Raji (cell line): ENCODE measurements around the gene TBRG1.

Experiments used
- POLR2A ChIP-seq: IDR thresholded peaks from 2 replicates; pipeline ENCODE4 v1.6.1; 2011; ENCODE audit warnings: low read depth, low read length, control low read depth; ENCODE audit not compliant: insufficient read depth

Gene TBRG1, protein sequence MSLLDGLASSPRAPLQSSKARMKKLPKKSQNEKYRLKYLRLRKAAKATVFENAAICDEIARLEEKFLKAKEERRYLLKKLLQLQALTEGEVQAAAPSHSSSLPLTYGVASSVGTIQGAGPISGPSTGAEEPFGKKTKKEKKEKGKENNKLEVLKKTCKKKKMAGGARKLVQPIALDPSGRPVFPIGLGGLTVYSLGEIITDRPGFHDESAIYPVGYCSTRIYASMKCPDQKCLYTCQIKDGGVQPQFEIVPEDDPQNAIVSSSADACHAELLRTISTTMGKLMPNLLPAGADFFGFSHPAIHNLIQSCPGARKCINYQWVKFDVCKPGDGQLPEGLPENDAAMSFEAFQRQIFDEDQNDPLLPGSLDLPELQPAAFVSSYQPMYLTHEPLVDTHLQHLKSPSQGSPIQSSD

DNA sequence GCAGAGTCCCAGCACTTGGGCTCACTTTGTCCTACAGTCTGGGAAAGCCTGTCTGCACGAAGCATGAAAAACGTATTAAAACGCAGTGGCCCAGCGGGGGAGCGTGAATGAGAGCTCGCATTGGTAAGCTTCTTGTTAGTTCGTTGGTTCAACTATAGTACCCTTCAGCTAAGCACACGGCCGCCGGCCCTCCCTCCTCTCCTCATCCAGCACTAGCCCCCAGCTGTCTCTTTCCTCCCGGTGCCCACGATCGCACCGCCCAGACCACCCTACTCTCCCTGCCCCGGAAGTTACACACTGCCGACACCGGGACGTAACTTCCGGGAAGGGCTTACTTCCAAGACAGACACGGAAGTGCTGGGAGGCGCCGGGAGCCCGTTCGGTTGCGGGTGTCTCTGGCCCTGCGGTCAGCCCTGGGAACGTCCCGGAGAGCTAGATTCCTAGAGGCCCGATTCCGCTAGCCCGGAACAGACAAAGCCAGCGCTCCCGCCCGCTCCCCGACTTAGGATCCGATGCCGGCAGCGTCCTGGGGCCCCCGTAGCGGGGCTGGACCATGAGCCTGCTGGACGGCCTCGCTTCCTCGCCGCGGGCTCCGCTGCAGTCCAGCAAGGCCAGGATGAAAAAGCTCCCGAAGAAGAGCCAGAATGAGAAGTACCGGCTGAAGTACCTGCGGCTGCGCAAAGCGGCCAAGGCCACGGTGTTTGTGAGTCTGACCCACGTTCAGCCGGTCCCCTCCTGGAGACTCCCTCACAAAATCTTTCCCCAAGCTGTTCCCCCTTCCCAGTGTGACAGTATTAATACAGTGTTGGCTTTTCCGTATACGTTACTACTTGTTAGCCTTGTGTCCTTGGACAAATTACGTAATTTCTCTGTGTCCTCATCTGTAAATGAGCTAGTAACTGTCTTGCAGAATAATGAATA lies at the start of gene TBRG1:
TSS of gene TBRG1 (plus strand) at position 334 of the 921 bp plus-strand sequence. CDS start at position 554, 220 bp downstream.
- TF ChIP-seq POLR2A = peak; percentile 95

- TF ChIP-seq POLR2A = no peak
These were observed 44.8 kb upstream of the TBRG1 start for GRCh38 chr11:124577716-124578427.

- no peak for TF ChIP-seq POLR2A
These were observed 43.9 kb upstream of the TBRG1 start for GRCh38 chr11:124578761-124579160.

GRCh38 chr11:124581817-124582216 lies 40.8 kb upstream of the TBRG1 start:
- TF ChIP-seq POLR2A = no peak

DNA sequence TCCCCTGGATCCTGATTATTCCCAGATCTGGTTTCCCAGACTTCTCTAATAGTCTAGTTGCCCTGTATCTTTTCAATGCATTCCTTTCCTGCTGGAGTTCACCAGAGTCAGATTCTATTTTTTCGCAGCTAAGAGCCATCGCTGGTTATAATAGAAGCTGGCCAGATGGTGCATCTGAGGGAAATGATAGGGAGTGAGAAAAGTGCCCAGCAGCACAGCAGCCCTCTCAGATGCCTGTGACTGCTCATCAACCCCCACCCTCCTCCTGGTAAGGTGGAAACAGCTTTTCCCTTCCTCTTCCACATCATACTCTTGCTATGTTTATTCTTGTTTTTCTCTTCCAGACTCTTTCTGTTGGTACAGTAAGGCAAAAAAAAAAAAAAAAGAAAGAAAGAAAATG lies 40.1 kb upstream of the TBRG1 start:
- TF ChIP-seq POLR2A = no peak

GRCh38 chr11:124583781-124584180 lies 38.9 kb upstream of the TBRG1 start:
- no peak for TF ChIP-seq POLR2A

- TF ChIP-seq POLR2A = no peak
These were observed 37.8 kb upstream of the TBRG1 start for GRCh38 chr11:124584681-124585372.

DNA sequence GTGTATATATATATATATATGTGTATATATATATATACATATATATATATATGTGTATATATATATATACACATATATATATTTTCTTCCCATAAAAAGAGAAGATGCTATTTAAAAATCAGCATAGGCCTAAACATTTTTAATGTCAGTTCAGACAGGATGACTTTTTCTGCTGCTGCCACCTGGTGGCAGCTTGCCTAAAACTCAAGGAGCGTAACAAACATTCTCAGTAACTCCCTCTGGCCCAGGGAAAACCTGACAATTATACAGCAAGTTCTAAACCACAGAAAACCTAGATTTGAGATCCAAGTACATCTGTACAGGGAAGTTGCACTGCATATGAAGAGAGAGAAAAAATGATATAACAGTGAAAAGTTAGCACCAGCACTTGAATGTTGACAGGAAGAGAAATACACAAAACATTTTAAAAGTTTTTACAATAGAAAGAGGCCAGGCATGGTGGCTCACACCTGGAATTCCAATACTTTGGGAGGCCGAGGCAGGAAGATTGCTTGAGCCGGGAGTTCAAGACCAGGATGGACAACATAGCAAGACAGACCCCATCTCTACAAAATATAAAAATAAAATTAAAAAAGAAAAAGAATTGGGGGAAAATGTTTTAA lies 36.3 kb upstream of the TBRG1 start:
- no peak for TF ChIP-seq POLR2A

- no peak for TF ChIP-seq POLR2A
These were observed 31.2 kb upstream of the TBRG1 start for GRCh38 chr11:124591430-124591829.

DNA sequence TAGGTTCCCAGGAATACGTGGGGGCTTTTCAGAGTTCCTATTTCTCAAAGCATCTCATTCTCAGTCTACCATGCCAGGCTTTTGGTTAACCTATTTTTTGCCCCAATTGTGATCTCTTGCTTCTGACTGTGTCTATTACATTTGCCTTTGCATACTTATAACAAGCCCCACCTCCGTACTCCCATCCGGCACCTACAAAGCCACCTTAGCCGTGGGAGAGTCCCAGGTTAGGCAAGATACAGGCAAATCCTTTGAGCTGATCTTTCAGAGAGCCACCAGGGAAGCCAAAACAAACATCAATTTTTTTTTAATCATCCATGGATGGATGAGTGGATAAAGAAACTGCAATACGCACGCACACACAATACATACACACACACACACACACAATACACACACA lies 30.0 kb upstream of the TBRG1 start:
- TF ChIP-seq POLR2A = no peak

- TF ChIP-seq POLR2A = no peak
These were observed 27.4 kb upstream of the TBRG1 start for GRCh38 chr11:124595302-124595701.

DNA sequence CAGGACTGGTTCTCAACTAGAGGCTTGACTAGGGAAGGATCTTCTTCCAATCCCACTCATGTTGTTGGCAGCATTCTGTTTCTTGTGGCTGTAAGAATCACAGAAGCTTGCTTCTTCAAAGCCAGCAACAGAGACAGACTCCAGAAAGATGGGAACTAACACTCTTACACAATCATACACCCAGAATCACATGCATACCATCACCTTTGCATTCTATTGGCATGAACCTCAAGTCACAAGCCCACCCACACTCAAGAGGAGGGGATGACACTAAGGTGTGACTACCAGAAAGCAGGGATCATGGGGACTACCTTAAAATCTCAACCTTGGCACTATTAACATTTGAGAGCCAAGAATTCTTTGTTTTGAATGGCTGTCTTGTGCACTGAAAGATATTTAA lies 25.0 kb upstream of the TBRG1 start:
- TF ChIP-seq POLR2A = no peak

- no peak for TF ChIP-seq POLR2A
These were observed 21.9 kb upstream of the TBRG1 start for GRCh38 chr11:124600621-124601320.

DNA sequence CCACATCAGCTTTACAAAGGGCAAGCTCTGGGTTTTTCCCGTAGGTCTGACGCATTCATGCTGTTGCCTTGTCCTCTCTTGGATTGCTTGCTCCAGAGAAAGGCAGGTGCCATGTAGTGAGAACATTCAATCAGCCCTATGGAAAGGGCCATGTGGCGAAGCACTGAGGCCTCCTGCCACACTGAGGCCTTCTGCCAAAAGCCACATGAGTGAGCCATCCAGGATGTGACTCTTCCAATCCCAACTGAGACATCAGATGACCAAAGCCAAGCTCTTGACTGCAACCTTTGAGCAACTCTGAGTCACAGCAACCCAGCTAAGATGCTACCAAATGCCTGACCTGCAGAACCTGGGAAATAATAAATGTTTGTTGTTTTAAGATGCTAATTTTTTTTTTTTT lies 20.5 kb upstream of the TBRG1 start:
- no peak for TF ChIP-seq POLR2A
